BJ (cell line): ENCODE data around the gene FARP1. TPM values are rescaled to one million over a fixed set of nuclear protein-coding genes. Genes with fewer than 3 reads are reported as not detected.

Experiments used
- CTCF ChIA-PET: fragments of 350-600 bp; formaldehyde crosslinking; extraction: SDS; loops from one replicate; lab custom pipeline; 2021; ENCODE audit warnings: antibody characterized with exemption, inconsistent platforms; lab: Yijun Ruan, JAX
- POLR2A ChIA-PET: fragments of 300-600 bp; sonication (Branson Sonifier 250); formaldehyde crosslinking; extraction: SDS; loops from one replicate; lab custom pipeline; 2021; ENCODE audit warnings: antibody characterized with exemption; lab: Charles Lee
- DNase-seq: peaks from one replicate; pipeline ENCODE4 v3.0.0-alpha.2; 2011; ENCODE audit warnings: low read depth
- H3K27me3 ChIP-seq: 2 replicates; pipeline ENCODE4 v1.6.0; 2011; ENCODE audit warnings: low read length; ENCODE audit not compliant: control insufficient read depth, insufficient read depth
- H3K36me3 ChIP-seq: 2 replicates; pipeline ENCODE4 v1.5.1; 2011; ENCODE audit warnings: low read length; ENCODE audit not compliant: control insufficient read depth, insufficient read depth
- H3K4me3 ChIP-seq: 2 replicates; pipeline ENCODE4 v1.5.1; 2011; ENCODE audit warnings: low read depth, mild to moderate bottlenecking, control low read depth, low read length
- polyA plus RNA-seq: library from polyadenylated mRNA; depleted of rRNA; stranded (reverse); fragments of >200 nt; gene quantifications from 2 replicates; pipeline ENCODE4 v1.2.3, GENCODE V29; 2011
- TF ChIP-seq, protein P1 (sequence below): IDR thresholded peaks from 2 replicates; pipeline ENCODE4 v1.5.1; 2011; ENCODE audit warnings: low read depth, mild to moderate bottlenecking, control low read depth, inconsistent platforms, low read length, moderate library complexity; ENCODE audit not compliant: insufficient read depth

Gene FARP1
- polyA plus RNA-seq, 1 experiment: 64.0 TPM

DNA sequence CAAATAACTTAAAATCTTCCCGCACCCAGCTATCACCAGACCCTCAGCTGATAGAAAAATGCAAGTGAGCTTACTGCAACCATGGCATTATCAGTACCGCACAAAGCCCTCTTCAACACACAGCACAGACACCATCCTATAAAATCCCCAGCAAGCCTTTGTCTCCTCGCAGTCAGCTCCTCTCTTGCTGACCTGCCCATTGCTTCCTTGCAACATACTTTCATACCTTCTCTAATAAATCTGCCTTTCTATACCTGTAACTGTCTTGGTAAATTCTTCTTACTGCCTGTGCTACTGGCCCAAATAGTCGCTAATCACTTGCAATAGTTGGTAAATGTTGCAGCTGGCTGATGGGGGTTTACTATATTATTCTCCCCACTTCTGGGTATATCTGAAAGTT, 43.3 kb upstream of the FARP1 start:
- DNase-seq: no peak

GRCh38 chr13:98100481-98100880, 42.4 kb upstream of the FARP1 start:
- TF ChIP-seq, protein P1, sequence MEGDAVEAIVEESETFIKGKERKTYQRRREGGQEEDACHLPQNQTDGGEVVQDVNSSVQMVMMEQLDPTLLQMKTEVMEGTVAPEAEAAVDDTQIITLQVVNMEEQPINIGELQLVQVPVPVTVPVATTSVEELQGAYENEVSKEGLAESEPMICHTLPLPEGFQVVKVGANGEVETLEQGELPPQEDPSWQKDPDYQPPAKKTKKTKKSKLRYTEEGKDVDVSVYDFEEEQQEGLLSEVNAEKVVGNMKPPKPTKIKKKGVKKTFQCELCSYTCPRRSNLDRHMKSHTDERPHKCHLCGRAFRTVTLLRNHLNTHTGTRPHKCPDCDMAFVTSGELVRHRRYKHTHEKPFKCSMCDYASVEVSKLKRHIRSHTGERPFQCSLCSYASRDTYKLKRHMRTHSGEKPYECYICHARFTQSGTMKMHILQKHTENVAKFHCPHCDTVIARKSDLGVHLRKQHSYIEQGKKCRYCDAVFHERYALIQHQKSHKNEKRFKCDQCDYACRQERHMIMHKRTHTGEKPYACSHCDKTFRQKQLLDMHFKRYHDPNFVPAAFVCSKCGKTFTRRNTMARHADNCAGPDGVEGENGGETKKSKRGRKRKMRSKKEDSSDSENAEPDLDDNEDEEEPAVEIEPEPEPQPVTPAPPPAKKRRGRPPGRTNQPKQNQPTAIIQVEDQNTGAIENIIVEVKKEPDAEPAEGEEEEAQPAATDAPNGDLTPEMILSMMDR: no peak
- H3K36me3 ChIP-seq: no peaks in the 10 kb centered on the region
- ChIA-PET POLR2A (no interaction called here), CTCF (no interaction called here)
- H3K27me3 ChIP-seq: no peaks in the 10 kb centered on the region
- DNase-seq: no peak
- H3K4me3 ChIP-seq: no peak overlapping the region

More for the DNA sequence above, 43.3 kb upstream of the FARP1 start:
- Histone ChIP-seq H3K4me3 (no peak overlapping the region), H3K36me3 (no peaks in the 10 kb centered on the region), H3K27me3 (no peaks in the 10 kb centered on the region)
- POLR2A ChIA-PET: no interaction called here
- CTCF ChIA-PET: no interaction called here
- TF ChIP-seq, protein P1: no peak

DNA sequence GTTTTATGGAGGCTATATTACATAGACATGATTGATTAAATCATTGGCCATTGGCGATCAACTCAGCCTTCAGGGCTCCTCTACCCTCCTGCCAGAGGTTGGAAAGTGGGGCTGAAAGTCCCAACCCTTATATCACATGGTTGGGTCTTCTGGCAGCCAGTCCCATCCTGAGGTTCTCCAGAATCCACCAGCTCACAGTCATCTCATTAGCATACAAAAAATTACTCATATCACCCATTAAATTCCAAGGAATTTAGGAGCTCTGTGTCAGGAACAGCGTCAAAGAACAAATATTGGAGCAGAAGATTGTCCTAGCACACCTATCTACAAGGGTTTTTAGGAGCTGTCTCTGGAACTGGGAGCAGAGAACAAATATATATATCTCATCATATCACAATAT, 39.4 kb upstream of the FARP1 start:
- no peak for DNase-seq
- ChIA-PET POLR2A (no interaction called here), CTCF (interaction anchor here (0.8 to 1.6 kb wide), 4 partner anchors 9 to 70 kb away, joined by 3 to 4 read pairs (median 4); no protein-coding TSS in a partner anchor)
- no peak overlapping the region for H3K4me3 ChIP-seq
- H3K27me3 ChIP-seq: no peaks in the 10 kb centered on the region
- no peaks in the 10 kb centered on the region for H3K36me3 ChIP-seq
- TF ChIP-seq, protein P1: no peak

DNA sequence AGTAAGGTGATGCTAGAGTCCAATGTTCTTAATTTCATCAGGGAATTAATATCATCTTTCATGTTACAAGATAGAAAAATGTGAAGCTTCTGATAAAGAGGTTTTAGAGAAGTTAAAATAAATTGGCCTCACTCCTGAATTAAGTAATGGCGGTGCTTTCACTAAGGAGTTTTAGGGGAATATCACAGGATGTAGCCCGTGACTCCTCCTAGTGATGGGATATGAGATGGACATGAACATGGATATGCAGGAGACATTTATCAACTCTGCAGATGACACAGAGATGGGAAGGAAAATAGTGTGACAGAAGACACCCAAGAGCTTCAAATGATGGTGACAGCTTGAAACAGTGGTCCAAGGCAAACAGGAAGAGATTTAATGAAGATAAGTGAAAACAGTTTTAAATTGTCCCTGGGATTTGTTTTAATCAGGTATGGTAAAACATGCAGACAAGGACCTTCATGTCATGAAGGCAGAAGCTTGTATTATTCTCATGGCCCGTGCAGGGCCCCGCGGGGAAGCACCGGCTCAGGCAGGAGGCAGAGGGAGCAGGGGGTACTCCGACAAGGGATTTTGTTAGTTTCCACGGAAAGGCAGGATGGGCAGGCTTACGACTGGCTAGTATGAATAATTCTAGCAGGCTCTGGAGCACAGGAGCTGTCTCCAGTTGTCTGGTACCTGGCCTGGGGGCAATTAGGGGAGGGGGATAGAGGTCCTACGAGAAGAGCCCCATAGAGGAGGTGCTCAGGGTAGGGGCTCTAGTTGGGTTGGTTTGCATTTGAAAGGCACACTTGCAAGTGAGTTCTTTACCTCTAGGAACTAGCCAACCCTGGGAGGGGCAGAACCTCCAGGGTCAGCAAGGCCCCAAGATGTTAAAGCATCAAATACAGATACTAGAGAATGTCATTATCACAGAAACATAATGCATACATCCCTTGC, 38.7 kb upstream of the FARP1 start:
- DNase-seq: no peak
- Histone ChIP-seq H3K27me3 (no peaks in the 10 kb centered on the region), H3K36me3 (no peaks in the 10 kb centered on the region), H3K4me3 (no peak overlapping the region)
- TF ChIP-seq, protein P1: 0 out of 2 replicates have a peak, but pooled peaks have one; percentile 21
- POLR2A ChIA-PET: no interaction called here
- CTCF ChIA-PET: interaction anchor here (0.7 to 1.6 kb wide), 7 partner anchors 10 to 70 kb away, joined by 3 to 4 read pairs (median 4); no protein-coding TSS in a partner anchor

GRCh38 chr13:98105929-98106336, 37.0 kb upstream of the FARP1 start:
- Histone ChIP-seq H3K36me3 (no peaks in the 10 kb centered on the region), H3K4me3 (no peak overlapping the region), H3K27me3 (no peaks in the 10 kb centered on the region)
- ChIA-PET POLR2A (interaction anchor here (0.5 kb wide), 1 partner anchor 169 kb away, joined by 4 read pairs; no protein-coding TSS in a partner anchor), CTCF (interaction anchor here (1.5 kb wide), 1 partner anchor 72 kb away, joined by 4 read pairs; no protein-coding TSS in a partner anchor)
- no peak for DNase-seq
- TF ChIP-seq, protein P1: no peak
